Activated CD4-positive, alpha-beta T cell treated with anti-CD3 and anti-CD28 coated beads for 36 hours (primary cell): ENCODE measurements around the gene RBM48. TPM values are rescaled to one million over a fixed set of nuclear protein-coding genes. Genes with fewer than 3 reads are reported as not detected.
"Not testable (repeated sequence)": the region's sequence is repeated elsewhere in the genome, so short reads cannot be mapped to it uniquely, and the experiment has no call there.

Source experiments
- ATAC-seq: fragments of 200-7000 bp; cut with Tn5 transposase; one replicate; pipeline ENCODE4 v1.10.0; 2021; ENCODE audit warnings: mild to moderate bottlenecking, moderate library complexity
- CTCF ChIA-PET: fragments of 350-600 bp; sonication (Branson Sonifier 250); formaldehyde crosslinking; loops from one replicate; lab custom pipeline; 2021; ENCODE audit warnings: antibody characterized with exemption; lab: Charles Lee
- POLR2A ChIA-PET: fragments of 350-600 bp; sonication (Branson Sonifier 250); formaldehyde crosslinking; loops from one replicate; lab custom pipeline; 2021; ENCODE audit warnings: antibody characterized with exemption, inconsistent platforms; lab: Charles Lee
- DNase-seq: peaks from one replicate; pipeline ENCODE4 v3.0.0-alpha.2; 2020
- H3K27ac Mint-ChIP-seq: one replicate; pipeline ENCODE4 v1.8.0; 2021; ENCODE audit warnings: mixed read lengths
- H3K27me3 Mint-ChIP-seq: one replicate; pipeline ENCODE4 v1.8.0; 2021; ENCODE audit warnings: mixed read lengths
- H3K36me3 Mint-ChIP-seq: one replicate; pipeline ENCODE4 v1.8.0; 2021; ENCODE audit warnings: low read depth, mixed read lengths
- H3K4me1 Mint-ChIP-seq: one replicate; pipeline ENCODE4 v1.8.0; 2021; ENCODE audit warnings: mixed read lengths
- H3K4me3 Mint-ChIP-seq: one replicate; pipeline ENCODE4 v1.8.0; 2021; ENCODE audit warnings: mild to moderate bottlenecking, moderate library complexity, mixed read lengths
- H3K9me3 Mint-ChIP-seq: one replicate; pipeline ENCODE4 v1.8.0; 2021; ENCODE audit warnings: low read depth, mixed read lengths
- intact Hi-C, 2 experiments: fragments of 100-400 bp; cut with DNase I in 1 of 2; cut with micrococcal nuclease in 1 of 2; formaldehyde crosslinking; loops; one replicate each; pipeline versions ENCODE4 v1.14.2 to v1.15.1; 2022 to 2024; cut with DNase I, micrococcal nuclease
- total RNA-seq, 2 experiments: library from RNA; stranded (reverse); gene quantifications; one replicate each; pipeline ENCODE4 v1.2.3, GENCODE V29; 2021

Gene RBM48
- total RNA-seq, 2 experiments from 2014 or later = 12.8 to 13.1 TPM

DNA sequence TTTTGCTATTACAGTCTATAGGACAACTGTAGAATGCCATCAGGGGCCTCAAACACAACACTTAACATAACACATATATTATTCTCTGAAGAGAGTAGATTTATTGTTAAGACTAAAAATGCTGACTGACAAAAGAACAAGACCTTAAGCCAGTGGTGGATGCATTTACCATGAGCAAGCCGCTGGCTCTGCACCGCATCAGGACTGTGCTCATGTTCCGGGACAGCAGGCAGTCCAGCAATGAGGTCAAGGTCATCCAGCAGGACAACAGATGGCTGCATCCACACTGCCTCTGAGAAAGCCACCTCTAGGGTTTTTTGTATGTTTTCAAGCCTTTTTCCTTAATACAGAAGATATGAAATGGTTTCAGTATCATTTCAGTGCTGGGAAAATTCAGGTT, 24.0 kb upstream of the RBM48 start:
- no peaks in the 10 kb centered on the region for H3K27me3 Mint-ChIP-seq
- peaks cover 18% of the 10 kb centered on the region for H3K36me3 Mint-ChIP-seq
- CTCF ChIA-PET = no interaction called here
- no peak overlapping the region for H3K27ac Mint-ChIP-seq
- POLR2A ChIA-PET = no interaction called here
- H3K4me1 Mint-ChIP-seq = no peaks in the 10 kb centered on the region
- H3K9me3 Mint-ChIP-seq = no peaks in the 10 kb centered on the region
- DNase-seq = no peak
- intact Hi-C loops = no loop called here
- ATAC-seq = no peak
- no peak overlapping the region for H3K4me3 Mint-ChIP-seq

DNA sequence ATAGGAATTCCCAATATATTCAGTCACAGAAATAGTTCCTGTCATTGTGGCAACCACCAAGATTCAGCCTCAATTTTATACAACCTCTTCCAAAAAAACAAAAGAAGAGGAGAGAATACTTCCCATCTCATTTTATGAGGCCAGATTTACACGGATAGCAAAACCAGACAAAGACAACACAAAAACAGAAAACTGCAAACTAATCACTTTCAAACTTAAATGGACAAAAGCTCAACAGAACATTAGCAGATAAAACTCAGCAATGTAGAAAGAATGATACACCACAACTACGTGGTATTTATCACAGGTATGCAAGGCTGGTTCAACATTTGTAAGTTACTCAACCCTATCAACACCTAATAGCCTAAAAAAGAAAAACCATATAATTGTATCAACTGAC, 22.2 kb upstream of the RBM48 start:
- ATAC-seq = no peak
- H3K36me3 Mint-ChIP-seq = peaks cover 14% of the 10 kb centered on the region
- H3K4me3 Mint-ChIP-seq = no peak overlapping the region
- DNase-seq = no peak
- CTCF ChIA-PET = interaction anchor here (0.6 kb wide), 2 partner anchors 11 to 160 kb away, joined by 3 read pairs; no protein-coding TSS in a partner anchor
- no peaks in the 10 kb centered on the region for H3K9me3 Mint-ChIP-seq
- POLR2A ChIA-PET = interaction anchor here (0.6 kb wide), 1 partner anchor 54 kb away, joined by 7 read pairs; no protein-coding TSS in a partner anchor
- intact Hi-C loops = no loop called here
- no peaks in the 10 kb centered on the region for H3K4me1 Mint-ChIP-seq
- no peak overlapping the region for H3K27ac Mint-ChIP-seq
- H3K27me3 Mint-ChIP-seq = no peaks in the 10 kb centered on the region

DNA sequence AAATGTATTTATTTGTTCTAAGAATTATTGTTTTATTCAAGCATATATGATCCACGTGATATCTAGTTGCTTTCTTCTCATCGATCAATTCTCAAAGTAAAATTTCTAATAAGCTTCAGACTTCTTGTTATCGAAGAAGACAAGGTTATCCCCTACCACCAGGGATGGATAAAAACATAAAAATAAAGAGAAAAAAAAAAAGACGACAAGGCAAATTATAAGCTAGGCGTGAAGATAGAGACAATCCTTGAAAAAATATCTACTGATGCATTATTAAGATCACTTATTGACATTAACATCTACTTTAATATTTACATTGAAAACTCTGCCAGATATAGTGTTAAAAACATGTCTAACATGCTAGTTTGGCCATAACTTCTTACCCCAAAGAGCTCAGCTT, 19.6 kb upstream of the RBM48 start:
- no peak for ATAC-seq
- Mint-ChIP-seq H3K27ac (no peak overlapping the region), H3K36me3 (peaks cover 18% of the 10 kb centered on the region), H3K4me1 (no peaks in the 10 kb centered on the region), H3K4me3 (no peak overlapping the region), H3K9me3 (no peaks in the 10 kb centered on the region), H3K27me3 (no peaks in the 10 kb centered on the region)
- DNase-seq = no peak
- intact Hi-C loops = no loop called here
- ChIA-PET CTCF (interaction anchor here (0.6 to 0.7 kb wide), 3 partner anchors 81 to 629 kb away, joined by 3 read pairs; no protein-coding TSS in a partner anchor), POLR2A (no interaction called here)

DNA sequence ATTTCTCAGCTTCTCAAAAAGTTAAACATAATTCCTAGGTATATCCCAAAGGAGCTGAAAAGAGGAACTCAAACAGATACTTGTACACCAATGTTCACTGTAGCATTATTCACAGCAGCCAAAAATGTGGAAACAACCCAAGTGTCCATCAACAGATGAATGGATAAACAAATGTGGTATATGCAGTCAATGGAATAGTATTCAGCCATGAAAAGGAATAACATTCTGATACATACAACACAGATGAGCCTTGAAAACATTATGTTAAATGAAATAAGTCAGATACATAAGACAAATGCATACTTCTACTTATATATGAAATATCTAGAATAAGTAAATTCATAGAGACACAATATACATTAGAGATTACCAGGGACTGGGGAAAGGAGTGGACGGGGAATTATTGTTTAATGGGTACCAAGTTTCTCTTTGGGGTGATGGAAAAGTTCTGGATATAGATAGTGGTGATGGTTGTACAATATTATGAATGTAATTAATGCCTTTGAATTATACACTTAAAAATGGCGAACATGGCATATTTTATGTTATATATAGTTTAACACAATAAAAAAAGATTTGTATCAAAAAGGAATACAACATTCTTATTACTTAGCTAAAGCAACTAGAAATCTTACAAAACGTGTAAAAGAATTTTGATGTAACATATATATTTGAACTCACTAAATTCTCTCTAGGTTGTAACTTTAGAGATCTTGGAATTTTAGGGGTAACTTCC, 15.3 kb upstream of the RBM48 start:
- H3K4me3 Mint-ChIP-seq = no peak overlapping the region
- intact Hi-C loops = no loop called here
- CTCF ChIA-PET = no interaction called here
- peaks cover 7% of the 10 kb centered on the region for H3K4me1 Mint-ChIP-seq
- POLR2A ChIA-PET = interaction anchor here (0.6 kb wide), 1 partner anchor 306 kb away, joined by 5 read pairs; no protein-coding TSS in a partner anchor
- DNase-seq (no peak), ATAC-seq (no peak)
- no peaks in the 10 kb centered on the region for H3K9me3 Mint-ChIP-seq
- no peaks in the 10 kb centered on the region for H3K27me3 Mint-ChIP-seq
- no peak overlapping the region for H3K27ac Mint-ChIP-seq
- peaks cover 18% of the 10 kb centered on the region for H3K36me3 Mint-ChIP-seq

DNA sequence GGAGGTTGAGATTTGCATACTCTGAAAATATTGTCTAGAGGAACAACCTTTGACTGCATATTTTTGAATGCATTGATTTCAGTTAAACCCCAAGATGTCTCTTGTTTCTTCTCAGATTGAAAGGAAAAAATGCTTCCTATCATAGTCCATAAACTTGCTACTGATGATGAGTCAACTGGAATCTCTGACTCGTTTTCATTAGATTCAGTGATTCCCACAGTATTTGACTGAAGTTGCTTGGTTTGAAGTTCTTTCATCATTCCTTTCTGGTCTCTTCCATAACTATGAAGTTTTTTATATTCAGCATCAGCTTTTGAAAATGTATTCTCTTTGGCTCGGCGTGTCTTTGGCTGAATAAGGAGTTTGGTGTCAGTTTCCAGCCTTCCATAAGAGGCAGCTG, 11.0 kb upstream of the RBM48 start:
- Mint-ChIP-seq H3K27ac (peak overlapping the region; percentile 34), H3K4me1 (peaks cover 7% of the 10 kb centered on the region)

GRCh38 chr7:92520024-92520423, 8.6 kb upstream of the RBM48 start:
- Mint-ChIP-seq H3K9me3 (no peaks in the 10 kb centered on the region), H3K27ac (peak overlapping the region; percentile 15), H3K27me3 (no peaks in the 10 kb centered on the region), H3K4me3 (no peak overlapping the region), H3K36me3 (peaks cover 7% of the 10 kb centered on the region), H3K4me1 (peaks cover 7% of the 10 kb centered on the region)
- DNase-seq (no peak), ATAC-seq (no peak)
- CTCF ChIA-PET = interaction anchor here (0.6 kb wide), 1 partner anchor 93 kb away, joined by 4 read pairs; no protein-coding TSS in a partner anchor
- intact Hi-C loops = no loop called here
- POLR2A ChIA-PET = no interaction called here

More for the DNA sequence above, 11.0 kb upstream of the RBM48 start:
- intact Hi-C loops = no loop called here
- ATAC-seq = no peak
- Mint-ChIP-seq H3K4me3 (no peak overlapping the region), H3K27me3 (no peaks in the 10 kb centered on the region), H3K36me3 (peaks cover 12% of the 10 kb centered on the region), H3K9me3 (no peaks in the 10 kb centered on the region)
- DNase-seq = no peak
- ChIA-PET CTCF (interaction anchor here (0.6 to 2.6 kb wide), 3 partner anchors 12 to 29 kb away, joined by 3 to 7 read pairs (median 4); no protein-coding TSS in a partner anchor), POLR2A (interaction anchor here (0.7 to 1.0 kb wide), 2 partner anchors 10 to 11 kb away, joined by 4 to 5 read pairs; partner anchors contain the start of gene RBM48)

DNA sequence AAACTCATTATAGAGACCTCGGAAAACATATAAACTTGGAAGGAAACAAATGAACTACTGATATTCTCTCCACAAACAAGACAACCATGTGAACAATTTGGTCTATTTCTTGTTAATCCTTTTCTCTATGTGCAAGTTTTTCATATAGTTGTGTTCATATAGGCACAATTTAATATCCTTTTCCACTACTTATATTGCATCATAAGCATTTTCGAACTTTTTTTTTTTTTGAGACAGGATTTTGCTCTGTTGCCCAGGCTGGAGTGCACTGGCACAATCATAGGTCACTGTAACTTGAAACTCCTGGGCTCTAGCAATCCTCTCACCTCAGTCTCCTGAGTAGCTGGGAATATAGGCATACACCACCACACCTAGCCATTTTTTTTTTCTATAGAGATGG, 5.5 kb upstream of the RBM48 start:
- H3K4me3 Mint-ChIP-seq = no peak overlapping the region
- DNase-seq (no peak), ATAC-seq (no peak)
- H3K27ac Mint-ChIP-seq = no peak overlapping the region
- CTCF ChIA-PET = interaction anchor here (0.6 kb wide), 1 partner anchor 78 kb away, joined by 3 read pairs; no protein-coding TSS in a partner anchor
- H3K9me3 Mint-ChIP-seq = no peaks in the 10 kb centered on the region
- H3K36me3 Mint-ChIP-seq = no peaks in the 10 kb centered on the region
- POLR2A ChIA-PET = no interaction called here
- H3K27me3 Mint-ChIP-seq = no peaks in the 10 kb centered on the region
- H3K4me1 Mint-ChIP-seq = peaks cover 16% of the 10 kb centered on the region
- intact Hi-C loops = no loop called here

DNA sequence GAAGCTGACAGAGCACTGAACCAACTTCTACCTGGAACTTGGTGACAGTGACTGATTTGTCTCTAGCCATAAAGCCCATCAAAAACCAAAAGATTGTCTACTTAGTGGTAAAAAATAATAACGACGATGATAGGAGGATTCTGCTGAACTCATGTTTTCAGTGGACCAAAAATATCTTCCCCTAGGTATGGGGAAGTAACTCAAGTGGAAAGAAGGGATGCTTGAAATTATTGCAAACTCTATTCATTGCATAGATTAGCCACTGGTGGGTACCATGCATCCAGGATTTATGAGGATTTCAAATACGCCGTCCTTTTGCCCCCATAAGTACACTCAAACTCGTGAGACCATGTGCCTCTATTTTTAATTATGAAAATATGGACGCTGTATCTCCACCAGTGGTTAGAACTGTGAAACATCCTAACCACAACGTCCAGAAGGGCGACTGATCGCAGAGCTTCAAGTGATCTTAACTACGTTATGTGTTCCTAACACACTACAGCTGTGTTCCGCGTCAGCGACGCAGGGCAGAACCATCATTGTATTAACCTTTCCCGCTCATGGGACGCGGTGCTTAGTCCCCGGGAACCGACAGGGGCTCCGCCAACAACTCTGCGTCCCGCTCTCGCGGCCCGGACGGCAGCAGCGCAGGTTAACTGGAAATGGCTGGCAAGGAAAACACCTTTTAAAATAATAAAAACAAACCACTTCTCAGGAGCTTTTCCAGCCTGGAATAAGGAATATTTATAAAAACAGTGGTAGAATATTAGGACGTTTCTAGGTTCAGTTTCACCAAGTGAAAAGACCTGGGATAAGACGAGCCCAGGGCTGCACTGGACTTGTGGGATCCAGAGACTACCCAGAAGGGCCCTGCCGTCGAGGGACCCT, 1.1 kb upstream of the RBM48 start:
- H3K9me3 Mint-ChIP-seq = no peaks in the 10 kb centered on the region
- ChIA-PET POLR2A (interaction anchor here (0.8 to 1.4 kb wide), 5 partner anchors 12 to 282 kb away, joined by 4 to 11 read pairs (median 7); partner anchors contain the start of genes ANKIB1, FAM133B, GATAD1 and KRIT1), CTCF (interaction anchor here (0.8 to 2.7 kb wide), 6 partner anchors 11 to 305 kb away, joined by 3 to 13 read pairs (median 6); partner anchors contain the start of genes ANKIB1, GATAD1 and KRIT1)
- no peaks in the 10 kb centered on the region for H3K27me3 Mint-ChIP-seq
- ATAC-seq (peak; percentile 27), DNase-seq (peak; percentile 79)
- H3K4me3 Mint-ChIP-seq = peak overlapping the region; percentile 90
- peaks cover 12% of the 10 kb centered on the region for H3K36me3 Mint-ChIP-seq
- peak overlapping the region; percentile 92 for H3K27ac Mint-ChIP-seq
- peaks cover 29% of the 10 kb centered on the region for H3K4me1 Mint-ChIP-seq
- intact Hi-C loops = loop anchor here (1.0 to 5.0 kb wide), 17 partner anchors 61 to 1475 kb away; partner anchors contain the start of genes AKAP9 (in 2 of the 2), VPS50 (in 2 of the 2), ANKIB1 (in 1 of the 2) and BET1 (in 1 of the 2)

DNA sequence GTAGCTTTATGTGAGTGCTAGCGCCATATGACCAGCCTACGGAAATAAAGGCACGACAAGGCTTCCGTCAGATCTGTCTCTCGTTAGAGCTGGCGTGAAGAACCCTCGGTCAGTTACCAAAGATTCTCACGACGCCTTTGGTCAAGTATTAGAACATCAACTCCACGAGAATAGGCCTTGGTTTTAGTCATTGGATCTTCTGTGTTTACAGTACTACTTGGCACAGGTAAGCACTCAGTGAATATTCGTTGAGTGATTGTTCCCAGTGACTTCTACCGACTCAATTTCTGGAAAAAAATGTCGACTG, 316 bp downstream of the RBM48 start:
- Mint-ChIP-seq H3K9me3 (no peaks in the 10 kb centered on the region), H3K4me3 (peak overlapping the region; percentile 90), H3K36me3 (peaks cover 21% of the 10 kb centered on the region), H3K27me3 (no peaks in the 10 kb centered on the region), H3K27ac (peak overlapping the region; percentile 93), H3K4me1 (peaks cover 33% of the 10 kb centered on the region)
- ChIA-PET CTCF (interaction anchor here (0.5 to 2.7 kb wide), 14 partner anchors 9 to 589 kb away, joined by 3 to 13 read pairs (median 4); partner anchors contain the start of genes CYP51A1 and GATAD1), POLR2A (interaction anchor here (0.6 to 1.4 kb wide), 8 partner anchors 11 to 648 kb away, joined by 3 to 11 read pairs (median 4); partner anchors contain the start of genes ANKIB1, CYP51A1, GATAD1 and KRIT1)
- intact Hi-C loops = loop anchor here (1.0 to 5.0 kb wide), 17 partner anchors 60 to 1473 kb away; partner anchors contain the start of genes AKAP9 (in 2 of the 2), VPS50 (in 2 of the 2), ANKIB1 (in 1 of the 2) and BET1 (in 1 of the 2)
- no peak for ATAC-seq
- no peak for DNase-seq

GRCh38 chr7:92534572-92534971, 6.0 kb downstream of the RBM48 start:
- H3K4me1 Mint-ChIP-seq = peaks cover 25% of the 10 kb centered on the region
- peaks cover 43% of the 10 kb centered on the region for H3K36me3 Mint-ChIP-seq
- no peak overlapping the region for H3K4me3 Mint-ChIP-seq
- H3K27ac Mint-ChIP-seq = peak overlapping the region; percentile 55
- intact Hi-C loops = no loop called here
- H3K27me3 Mint-ChIP-seq = no peaks in the 10 kb centered on the region
- no peaks in the 10 kb centered on the region for H3K9me3 Mint-ChIP-seq
- POLR2A ChIA-PET = no interaction called here
- DNase-seq (no peak), ATAC-seq (no peak)
- CTCF ChIA-PET = no interaction called here

DNA sequence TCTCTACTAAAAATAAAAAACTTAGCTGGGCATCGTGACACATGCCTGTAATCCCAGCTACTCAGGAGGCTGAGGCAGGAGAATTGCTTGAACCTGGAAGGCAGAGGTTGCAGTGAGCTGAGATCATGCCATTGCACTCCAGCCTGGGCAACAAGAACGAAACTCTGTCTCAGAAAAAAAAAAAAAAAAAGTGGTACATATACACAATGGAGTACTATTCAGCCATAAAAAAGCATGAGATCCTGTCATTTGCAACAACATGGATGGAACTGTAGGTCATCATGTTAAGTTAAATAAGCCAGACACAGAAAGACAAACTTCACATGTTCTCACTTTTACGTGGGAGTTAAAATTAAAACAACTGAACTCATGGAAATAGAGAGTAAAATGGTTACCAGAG, 14.9 kb downstream of the RBM48 start:
- intact Hi-C loops, H3K36me3 Mint-ChIP-seq, H3K9me3 Mint-ChIP-seq, H3K4me1 Mint-ChIP-seq, ATAC-seq, H3K4me3 Mint-ChIP-seq, H3K27me3 Mint-ChIP-seq, H3K27ac Mint-ChIP-seq, CTCF ChIA-PET, DNase-seq: not testable (repeated sequence)
- POLR2A ChIA-PET = interaction anchor here (0.6 kb wide), 1 partner anchor 54 kb away, joined by 3 read pairs; no protein-coding TSS in a partner anchor
